NCI-H2107 treated with DMSO at 0.1 percent for 48 hours (cell line): ENCODE results near the gene HSP90B1.

Experiments used
- DNase-seq: peaks from one replicate; lab custom pipeline; 2025; ENCODE audit not compliant: unreplicated experiment; lab: John Stamatoyannopoulos, UW

Gene HSP90B1

GRCh38 chr12:103969391-103969790 is 39.2 kb downstream of the HSP90B1 start:
- no peak for DNase-seq

GRCh38 chr12:103973909-103974308 is 43.7 kb downstream of the HSP90B1 start:
- no peak for DNase-seq

GRCh38 chr12:103975368-103975767 is 45.2 kb downstream of the HSP90B1 start:
- no peak for DNase-seq

GRCh38 chr12:103978384-103978982 is 48.3 kb downstream of the HSP90B1 start:
- no peak for DNase-seq

GRCh38 chr12:103986829-103987228 is 56.6 kb downstream of the HSP90B1 start:
- no peak for DNase-seq

GRCh38 chr12:103994235-103994634 is 64.0 kb downstream of the HSP90B1 start:
- DNase-seq: no peak

GRCh38 chr12:103996595-103996994 is 66.4 kb downstream of the HSP90B1 start:
- DNase-seq: no peak

- DNase-seq: no peak
Observed at GRCh38 chr12:103997286-103997900, 67.2 kb downstream of the HSP90B1 start.
